Mesendoderm (in vitro differentiated cells): ENCODE measurements around the gene PTPN11.
"Not testable (repeated sequence)": the region's sequence is repeated elsewhere in the genome, so short reads cannot be mapped to it uniquely, and the experiment has no call there.

ENCODE experiments used
- DNase-seq: peaks from one replicate; pipeline ENCODE4 v3.0.0; 2013
- H2AK5ac ChIP-seq: 2 replicates; pipeline ENCODE4 v1.6.1; 2013; ENCODE audit warnings: low read length, inconsistent platforms
- H2BK120ac ChIP-seq: 2 replicates; pipeline ENCODE4 v1.6.1; 2013; ENCODE audit warnings: low read depth, mild to moderate bottlenecking, low read length, moderate library complexity, mixed read lengths
- H2BK15ac ChIP-seq: replicated peaks from 2 replicates; pipeline ENCODE4 v1.6.1; 2013; ENCODE audit warnings: low read depth, mild to moderate bottlenecking, moderate library complexity
- H2BK5ac ChIP-seq: 2 replicates; pipeline ENCODE4 v1.6.1; 2013; ENCODE audit warnings: low read length, inconsistent platforms
- H3K18ac ChIP-seq: 2 replicates; pipeline ENCODE4 v1.6.1; 2013; ENCODE audit warnings: mild to moderate bottlenecking, low read length, mixed read lengths
- H3K23ac ChIP-seq: one replicate; pipeline ENCODE4 v1.6.1; 2013; ENCODE audit warnings: low read length
- H3K27ac ChIP-seq: 2 replicates; pipeline ENCODE4 v1.5.1; 2013; ENCODE audit warnings: low read depth, mild to moderate bottlenecking, inconsistent platforms, low read length, moderate library complexity
- H3K27me3 ChIP-seq: 2 replicates; pipeline ENCODE4 v1.6.1; 2013; ENCODE audit warnings: low read length, control low read depth, mild to moderate bottlenecking, inconsistent platforms; ENCODE audit not compliant: insufficient read depth, poor library complexity
- H3K36me3 ChIP-seq: 2 replicates; pipeline ENCODE4 v1.6.1; 2013; ENCODE audit warnings: low read length, inconsistent platforms; ENCODE audit not compliant: control insufficient read depth, insufficient read depth
- H3K4ac ChIP-seq: one replicate; pipeline ENCODE4 v1.6.1; 2013; ENCODE audit warnings: low read depth, mild to moderate bottlenecking, low read length, moderate library complexity
- H3K4me1 ChIP-seq: 2 replicates; pipeline ENCODE4 v1.6.1; 2013; ENCODE audit warnings: low read depth, low read length, inconsistent platforms; ENCODE audit not compliant: control insufficient read depth
- H3K4me2 ChIP-seq: 2 replicates; pipeline ENCODE4 v1.6.1; 2013; ENCODE audit warnings: low read length
- H3K4me3 ChIP-seq: 2 replicates; pipeline ENCODE4 v1.5.1; 2013; ENCODE audit warnings: mild to moderate bottlenecking, low read length
- H3K56ac ChIP-seq: one replicate; pipeline ENCODE4 v1.6.1; 2013; ENCODE audit warnings: low read length
- H3K79me1 ChIP-seq: 2 replicates; pipeline ENCODE4 v1.6.1; 2013; ENCODE audit warnings: low read length, inconsistent platforms
- H3K79me2 ChIP-seq: 2 replicates; pipeline ENCODE4 v1.6.1; 2013; ENCODE audit warnings: mild to moderate bottlenecking, low read length; ENCODE audit not compliant: control insufficient read depth, insufficient read depth
- H3K9ac ChIP-seq: 2 replicates; pipeline ENCODE4 v1.6.1; 2013; ENCODE audit warnings: low read length, inconsistent platforms
- H4K5ac ChIP-seq: one replicate; pipeline ENCODE4 v1.6.1; 2013; ENCODE audit warnings: low read length
- H4K8ac ChIP-seq: one replicate; pipeline ENCODE4 v1.6.1; 2013; ENCODE audit warnings: low read depth, mild to moderate bottlenecking, control low read depth, low read length, moderate library complexity
- WGBS: extraction: QIAGEN DNeasy Blood & Tissue Kit; methylation state at CpG from one replicate; pipeline ENCODE4 v1.1.7; 2013; ENCODE audit warnings: low lambda C conversion rate, missing lambda C conversion rate; ENCODE audit not compliant: insufficient coverage; ENCODE audit errors: extremely low coverage; 5-methylcytosine and 5-hydroxymethylcytosine counted together

The PTPN11 gene

GRCh38 chr12:112413855-112414625 is 4.7 kb upstream of the PTPN11 start:
- no peak for DNase-seq
- Histone ChIP-seq H3K56ac (no peak overlapping the region), H3K4me2 (no peak overlapping the region), H2BK120ac (no peak overlapping the region), H3K27ac (no peak overlapping the region), H3K4ac (no peak overlapping the region), H4K5ac (no peak overlapping the region), H3K4me1 (no peaks in the 10 kb centered on the region), H3K23ac (no peak overlapping the region), H3K27me3 (no peaks in the 10 kb centered on the region), H3K9ac (no peak overlapping the region), H3K18ac (no peak overlapping the region), H3K79me2 (peaks cover 2% of the 10 kb centered on the region), H3K4me3 (no peak overlapping the region), H3K79me1 (no peaks in the 10 kb centered on the region), H3K36me3 (no peaks in the 10 kb centered on the region), H2BK15ac (no peak overlapping the region), H2BK5ac (no peak overlapping the region), H4K8ac (no peak overlapping the region), H2AK5ac (no peak overlapping the region)
- no CpG with 5 or more reads among the region's 2 CpGs for WGBS

DNA sequence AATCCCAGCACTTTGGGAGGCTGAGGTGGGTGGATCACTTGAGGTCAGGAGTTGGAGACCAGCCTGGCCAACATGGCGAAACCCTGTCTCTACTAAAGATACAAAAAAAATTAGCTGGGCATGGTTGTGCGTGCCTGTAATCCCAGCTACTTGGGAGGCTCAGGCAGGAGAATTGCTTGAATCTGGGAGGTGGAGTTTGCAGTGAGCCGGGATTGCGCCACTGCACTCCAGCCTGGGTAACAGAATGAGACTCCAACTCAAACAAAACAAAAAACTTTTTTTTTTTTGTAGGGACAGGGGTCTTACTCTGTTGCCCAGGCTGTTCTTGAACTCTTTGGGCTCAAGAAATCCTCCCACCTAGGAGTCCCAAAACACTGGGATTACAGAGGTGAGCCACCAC is 3.3 kb upstream of the PTPN11 start:
- not testable (repeated sequence) for H3K9ac ChIP-seq, H3K23ac ChIP-seq, DNase-seq, H3K4me2 ChIP-seq, H3K27ac ChIP-seq, H4K5ac ChIP-seq, H3K79me1 ChIP-seq, H2BK5ac ChIP-seq, H3K36me3 ChIP-seq, H3K4ac ChIP-seq, H3K18ac ChIP-seq, H4K8ac ChIP-seq, H2BK15ac ChIP-seq, H3K4me3 ChIP-seq, H3K4me1 ChIP-seq, H3K56ac ChIP-seq, H3K27me3 ChIP-seq, H2AK5ac ChIP-seq, H2BK120ac ChIP-seq
- WGBS: no CpG with 5 or more reads among the region's 4 CpGs
- peaks cover 13% of the 10 kb centered on the region for H3K79me2 ChIP-seq

DNA sequence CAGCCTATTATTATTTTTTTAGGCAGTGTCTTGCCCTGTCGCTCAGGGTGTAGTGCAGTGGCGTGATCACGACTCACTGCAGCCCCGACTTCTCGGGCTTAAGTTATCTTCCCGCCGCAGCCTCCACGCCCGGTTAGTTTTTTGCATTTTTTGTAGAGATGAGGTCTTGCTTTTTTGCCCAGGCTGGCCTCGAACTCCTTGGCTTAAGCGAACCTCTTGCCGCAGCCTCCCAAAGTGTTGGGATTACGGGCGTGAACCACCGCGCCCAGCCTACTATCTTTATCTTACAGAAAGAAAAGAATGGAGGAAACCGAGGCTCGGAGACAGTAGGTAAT is 507 bp upstream of the PTPN11 start:
- no peak overlapping the region for H2BK5ac ChIP-seq
- no peak for DNase-seq

DNA sequence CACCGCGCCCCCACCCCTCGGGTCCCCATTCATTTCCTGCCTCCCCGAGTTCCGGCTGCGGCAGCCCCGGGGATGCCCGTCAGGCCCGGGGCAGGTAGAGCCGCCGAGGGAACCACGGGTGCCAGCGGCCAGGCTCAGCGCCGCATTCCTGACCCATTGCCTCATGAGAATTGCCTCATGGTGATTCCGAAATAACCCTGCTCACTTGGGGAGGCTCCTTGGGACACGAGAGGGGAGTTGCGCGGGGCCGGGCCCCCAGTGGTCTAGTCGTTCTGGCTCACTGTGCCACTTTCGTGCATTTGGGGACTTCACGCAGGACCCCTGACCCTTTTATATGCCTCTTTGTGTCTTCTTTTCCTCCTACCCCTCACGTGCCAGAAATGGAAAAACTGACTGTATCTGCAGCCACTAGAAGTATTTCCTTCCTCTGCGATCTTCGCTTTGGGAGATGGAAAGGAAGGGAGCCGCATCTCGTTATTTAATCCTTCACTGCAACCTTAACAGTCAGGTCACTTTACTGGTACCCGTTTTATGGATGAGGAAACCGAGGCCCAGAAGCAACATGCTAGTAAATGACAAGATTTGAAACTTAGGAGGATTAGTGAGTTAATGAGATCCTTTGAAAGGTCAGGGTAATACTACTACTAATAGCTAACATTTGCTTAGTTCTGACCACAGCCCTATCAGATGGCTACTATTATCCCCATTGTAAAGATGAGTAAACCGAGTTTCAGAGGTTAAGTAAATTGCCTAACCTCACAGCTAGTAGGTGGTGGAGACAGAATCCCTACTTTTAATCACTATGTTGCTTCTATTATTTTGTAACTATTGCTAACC is 768 bp downstream of the PTPN11 start:
- peak overlapping the region; percentile 73 for H3K9ac ChIP-seq
- no peak overlapping the region for H2BK5ac ChIP-seq
- H3K4me3 ChIP-seq: peak overlapping the region; percentile 60
- DNase-seq: peak; percentile 92
- WGBS: no CpG with 5 or more reads among the region's 31 CpGs
- no peak overlapping the region for H2BK120ac ChIP-seq
- H3K18ac ChIP-seq: peak overlapping the region; percentile 98
- no peak overlapping the region for H2AK5ac ChIP-seq
- peak overlapping the region; percentile 5 for H4K8ac ChIP-seq
- peak overlapping the region; percentile 52 for H3K4me2 ChIP-seq
- H3K4me1 ChIP-seq: no peaks in the 10 kb centered on the region
- peak overlapping the region; percentile 88 for H3K4ac ChIP-seq
- H4K5ac ChIP-seq: no peak overlapping the region
- H2BK15ac ChIP-seq: no peak overlapping the region
- peaks cover 45% of the 10 kb centered on the region for H3K79me2 ChIP-seq
- H3K36me3 ChIP-seq: no peaks in the 10 kb centered on the region
- peak overlapping the region; percentile 94 for H3K27ac ChIP-seq
- peak overlapping the region; percentile 20 for H3K23ac ChIP-seq
- no peaks in the 10 kb centered on the region for H3K27me3 ChIP-seq
- H3K56ac ChIP-seq: peak overlapping the region; percentile 97
- peaks cover 13% of the 10 kb centered on the region for H3K79me1 ChIP-seq

More for the DNA sequence above, 507 bp upstream of the PTPN11 start:
- H3K4ac ChIP-seq: no peak overlapping the region
- no peak overlapping the region for H2AK5ac ChIP-seq
- no CpG with 5 or more reads among the region's 18 CpGs for WGBS
- no peaks in the 10 kb centered on the region for H3K27me3 ChIP-seq
- H3K79me1 ChIP-seq: peaks cover 11% of the 10 kb centered on the region
- no peaks in the 10 kb centered on the region for H3K36me3 ChIP-seq
- H3K4me1 ChIP-seq: no peaks in the 10 kb centered on the region
- H4K5ac ChIP-seq: no peak overlapping the region
- peak overlapping the region; percentile 99 for H3K56ac ChIP-seq
- peak overlapping the region; percentile 79 for H3K27ac ChIP-seq
- H3K23ac ChIP-seq: no peak overlapping the region
- no peak overlapping the region for H2BK120ac ChIP-seq
- peak overlapping the region; percentile 24 for H3K18ac ChIP-seq
- H3K4me2 ChIP-seq: peak overlapping the region; percentile 62
- H2BK15ac ChIP-seq: no peak overlapping the region
- peak overlapping the region; percentile 96 for H3K4me3 ChIP-seq
- no peak overlapping the region for H4K8ac ChIP-seq
- H3K9ac ChIP-seq: peak overlapping the region; percentile 97
- H3K79me2 ChIP-seq: peaks cover 36% of the 10 kb centered on the region

- H3K9ac ChIP-seq: no peak overlapping the region
- H3K27me3 ChIP-seq: no peaks in the 10 kb centered on the region
- no peak overlapping the region for H4K8ac ChIP-seq
- H3K4ac ChIP-seq: no peak overlapping the region
- DNase-seq: no peak
- H3K4me3 ChIP-seq: no peak overlapping the region
- no peak overlapping the region for H3K27ac ChIP-seq
- no peak overlapping the region for H3K18ac ChIP-seq
- H3K79me1 ChIP-seq: peaks cover 13% of the 10 kb centered on the region
- no peak overlapping the region for H2BK15ac ChIP-seq
- H3K79me2 ChIP-seq: peaks cover 53% of the 10 kb centered on the region
- H2AK5ac ChIP-seq: no peak overlapping the region
- no peak overlapping the region for H2BK120ac ChIP-seq
- H3K23ac ChIP-seq: no peak overlapping the region
- H4K5ac ChIP-seq: no peak overlapping the region
- no peaks in the 10 kb centered on the region for H3K4me1 ChIP-seq
- no peak overlapping the region for H3K56ac ChIP-seq
- H2BK5ac ChIP-seq: no peak overlapping the region
- H3K4me2 ChIP-seq: no peak overlapping the region
- no peaks in the 10 kb centered on the region for H3K36me3 ChIP-seq
- WGBS: no CpG with 5 or more reads among the region's 3 CpGs
Measured at GRCh38 chr12:112420740-112421139, 2.0 kb downstream of the PTPN11 start.
